Activated CD8-positive, alpha-beta T cell treated with anti-CD3 and anti-CD28 coated beads for 36 hours (primary cell): Measurements from ENCODE around the gene TCAF1. TPM values are rescaled to one million over a fixed set of nuclear protein-coding genes. Genes with fewer than 3 reads are reported as not detected.

ENCODE experiments used
- ATAC-seq: fragments of 200-7000 bp; cut with Tn5 transposase; one replicate; pipeline ENCODE4 v1.10.0; 2021; ENCODE audit warnings: mild to moderate bottlenecking, moderate library complexity
- CTCF ChIA-PET: fragments of 350-600 bp; sonication (Branson Sonifier 250); formaldehyde crosslinking; loops from one replicate; lab custom pipeline; 2021; ENCODE audit warnings: antibody characterized with exemption; lab: Charles Lee
- POLR2A ChIA-PET: fragments of 350-600 bp; sonication (Branson Sonifier 250); formaldehyde crosslinking; loops from one replicate; lab custom pipeline; 2021; ENCODE audit warnings: antibody characterized with exemption; lab: Charles Lee
- DNase-seq: peaks from one replicate; pipeline ENCODE4 v3.0.0-alpha.2; 2020
- H3K27ac Mint-ChIP-seq: one replicate; pipeline ENCODE4 v1.8.0; 2021; ENCODE audit warnings: mild to moderate bottlenecking, mixed read lengths
- H3K27me3 Mint-ChIP-seq: one replicate; pipeline ENCODE4 v1.8.0; 2021; ENCODE audit warnings: mixed read lengths
- H3K36me3 Mint-ChIP-seq: one replicate; pipeline ENCODE4 v1.8.0; 2021; ENCODE audit warnings: low read depth, mixed read lengths
- H3K4me1 Mint-ChIP-seq: one replicate; pipeline ENCODE4 v1.8.0; 2021; ENCODE audit warnings: low read depth, mixed read lengths
- H3K4me3 Mint-ChIP-seq: one replicate; pipeline ENCODE4 v1.8.0; 2021; ENCODE audit warnings: mild to moderate bottlenecking, moderate library complexity, mixed read lengths
- H3K9me3 Mint-ChIP-seq: one replicate; pipeline ENCODE4 v1.8.0; 2021; ENCODE audit warnings: mixed read lengths
- CTCF ChIP-seq: fragments of 200-600 bp; IDR thresholded peaks from one replicate; pipeline ENCODE4 v1.8.0; 2022; ENCODE audit warnings: antibody characterized with exemption, mild to moderate bottlenecking
- intact Hi-C: fragments of 100-400 bp; cut with micrococcal nuclease; formaldehyde crosslinking; loops from one replicate; pipeline ENCODE4 v1.10.0; 2022
- total RNA-seq, 2 experiments: library from RNA; stranded (reverse); gene quantifications; one replicate each; pipeline ENCODE4 v1.2.3, GENCODE V29; 2021

The TCAF1 gene
- total RNA-seq, 2 experiments from 2014 or later = 13.8 to 14.7 TPM

- Mint-ChIP-seq H3K4me3 (no peak overlapping the region), H3K27me3 (no peaks in the 10 kb centered on the region), H3K4me1 (peaks cover 25% of the 10 kb centered on the region), H3K36me3 (peaks cover 10% of the 10 kb centered on the region), H3K27ac (no peak overlapping the region), H3K9me3 (peaks cover 2% of the 10 kb centered on the region)
- intact Hi-C loops = no loop called here
- DNase-seq (no peak), ATAC-seq (no peak)
- ChIA-PET CTCF (interaction anchor here (0.8 to 1.1 kb wide), 3 partner anchors 11 to 231 kb away, joined by 4 read pairs; no protein-coding TSS in a partner anchor), POLR2A (no interaction called here)
- TF ChIP-seq CTCF = no peak
These were observed 5.3 kb downstream of the TCAF1 start for GRCh38 chr7:143896667-143897066.

- DNase-seq = no peak
- peaks cover 12% of the 10 kb centered on the region for H3K9me3 Mint-ChIP-seq
- ChIA-PET CTCF (interaction anchor here (2.4 kb wide), 1 partner anchor 9 kb away, joined by 16 read pairs; the partner anchor contains the start of gene TCAF1), POLR2A (no interaction called here)
- ATAC-seq = peak; percentile 76
- no peak overlapping the region for H3K27ac Mint-ChIP-seq
- peaks cover 6% of the 10 kb centered on the region for H3K27me3 Mint-ChIP-seq
- no peak overlapping the region for H3K4me3 Mint-ChIP-seq
- no peak for TF ChIP-seq CTCF
- peaks cover 29% of the 10 kb centered on the region for H3K36me3 Mint-ChIP-seq
- intact Hi-C loops = no loop called here
- peaks cover 4% of the 10 kb centered on the region for H3K4me1 Mint-ChIP-seq
These were observed 9.3 kb downstream of the TCAF1 start for GRCh38 chr7:143892527-143893300.

- ATAC-seq (no peak), DNase-seq (no peak)
- Mint-ChIP-seq H3K9me3 (peaks cover 12% of the 10 kb centered on the region), H3K4me1 (peaks cover 4% of the 10 kb centered on the region), H3K27me3 (peaks cover 10% of the 10 kb centered on the region), H3K27ac (no peak overlapping the region), H3K36me3 (peaks cover 29% of the 10 kb centered on the region), H3K4me3 (no peak overlapping the region)
- CTCF ChIA-PET = interaction anchor here (2.4 kb wide), 1 partner anchor 11 kb away, joined by 16 read pairs; the partner anchor contains the start of gene TCAF1
- POLR2A ChIA-PET = interaction anchor here (0.6 kb wide), 1 partner anchor 10 kb away, joined by 4 read pairs; the partner anchor contains the start of gene TCAF1
- TF ChIP-seq CTCF = no peak
- intact Hi-C loops = no loop called here
These were observed 10.5 kb downstream of the TCAF1 start for GRCh38 chr7:143891457-143891856.

- H3K4me3 Mint-ChIP-seq = no peak overlapping the region
- ATAC-seq (no peak), DNase-seq (no peak)
- peaks cover 13% of the 10 kb centered on the region for H3K27me3 Mint-ChIP-seq
- POLR2A ChIA-PET = no interaction called here
- intact Hi-C loops = no loop called here
- H3K4me1 Mint-ChIP-seq = peaks cover 9% of the 10 kb centered on the region
- peaks cover 12% of the 10 kb centered on the region for H3K9me3 Mint-ChIP-seq
- no peak overlapping the region for H3K27ac Mint-ChIP-seq
- CTCF ChIA-PET = interaction anchor here (1.3 to 1.4 kb wide), 2 partner anchors 9 to 11 kb away, joined by 3 to 4 read pairs; no protein-coding TSS in a partner anchor
- no peak for TF ChIP-seq CTCF
- peaks cover 29% of the 10 kb centered on the region for H3K36me3 Mint-ChIP-seq
These were observed 11.4 kb downstream of the TCAF1 start for GRCh38 chr7:143890558-143890957.

GRCh38 chr7:143889068-143889467, 12.9 kb downstream of the TCAF1 start:
- ChIA-PET POLR2A (no interaction called here), CTCF (no interaction called here)
- peaks cover 15% of the 10 kb centered on the region for H3K4me1 Mint-ChIP-seq
- no peak overlapping the region for H3K4me3 Mint-ChIP-seq
- H3K9me3 Mint-ChIP-seq = peaks cover 12% of the 10 kb centered on the region
- no peak for DNase-seq
- H3K36me3 Mint-ChIP-seq = peaks cover 27% of the 10 kb centered on the region
- ATAC-seq = no peak
- peaks cover 19% of the 10 kb centered on the region for H3K27me3 Mint-ChIP-seq
- no peak overlapping the region for H3K27ac Mint-ChIP-seq
- intact Hi-C loops = no loop called here
- no peak for TF ChIP-seq CTCF
